ENCODE data around the gene VAC14.

DNA sequence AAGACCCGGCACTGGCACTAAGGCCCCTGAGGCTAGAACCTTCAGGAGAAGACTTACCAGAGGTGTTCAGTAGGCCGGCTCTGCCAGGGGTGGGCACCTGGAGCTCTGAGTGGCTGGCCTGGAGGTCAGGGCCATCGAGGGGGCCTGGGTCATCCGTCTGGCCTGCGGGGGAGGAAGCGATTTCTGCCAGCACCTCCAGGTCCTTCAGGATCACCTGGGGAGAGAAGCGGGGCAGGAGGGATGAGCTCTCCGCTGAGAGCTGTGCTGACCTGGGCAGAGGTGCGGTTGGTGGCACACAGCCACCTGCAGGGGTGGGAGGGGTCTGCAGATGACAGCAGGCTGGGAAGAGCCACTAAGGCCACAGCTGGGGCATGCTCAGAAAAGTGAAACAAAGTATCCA is 56.6 kb downstream of the VAC14 start:
- no peak for TF ChIP-seq CTCF (IDR thresholded peaks at IDR 0.05)
- no peak for TF ChIP-seq POLR2A (IDR thresholded peaks at IDR 0.05)

Data from vagina (tissue), 2 donors.